CD4-positive, alpha-beta T cell treated with Interleukin-2 at 100 ng/mL for 4 hours (primary cell): ENCODE data around the gene CLNS1A.
"Not testable (repeated sequence)": the region's sequence is repeated elsewhere in the genome, so short reads cannot be mapped to it uniquely, and the experiment has no call there.

Experiments
- DNase-seq: peaks from one replicate; pipeline ENCODE4 v3.0.0-alpha.2; 2020; ENCODE audit warnings: low spot score

The CLNS1A gene

GRCh38 chr11:77617892-77618291, 19.7 kb downstream of the CLNS1A start:
- DNase-seq: no peak

GRCh38 chr11:77611921-77612320, 25.7 kb downstream of the CLNS1A start:
- no peak for DNase-seq

- DNase-seq: no peak
Observed at GRCh38 chr11:77609234-77609633, 28.4 kb downstream of the CLNS1A start.

DNA sequence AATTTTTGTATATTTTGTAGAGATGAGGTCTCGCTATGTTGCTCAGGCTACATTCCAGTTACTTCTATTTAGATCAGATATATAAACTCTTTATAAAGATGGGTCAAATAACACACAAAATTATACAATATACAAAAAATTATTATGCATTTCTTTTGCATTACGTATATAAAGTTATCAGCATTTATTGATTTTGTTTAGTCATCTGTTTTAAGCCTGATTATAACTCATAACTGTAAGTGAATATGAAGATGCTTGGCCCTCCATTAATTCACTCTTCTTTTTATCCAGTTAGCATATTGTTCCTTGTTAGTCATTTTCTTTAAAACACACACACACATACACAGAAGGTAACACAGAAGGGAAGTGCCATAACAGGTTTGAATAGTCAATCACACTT, 33.3 kb downstream of the CLNS1A start:
- no peak for DNase-seq

DNA sequence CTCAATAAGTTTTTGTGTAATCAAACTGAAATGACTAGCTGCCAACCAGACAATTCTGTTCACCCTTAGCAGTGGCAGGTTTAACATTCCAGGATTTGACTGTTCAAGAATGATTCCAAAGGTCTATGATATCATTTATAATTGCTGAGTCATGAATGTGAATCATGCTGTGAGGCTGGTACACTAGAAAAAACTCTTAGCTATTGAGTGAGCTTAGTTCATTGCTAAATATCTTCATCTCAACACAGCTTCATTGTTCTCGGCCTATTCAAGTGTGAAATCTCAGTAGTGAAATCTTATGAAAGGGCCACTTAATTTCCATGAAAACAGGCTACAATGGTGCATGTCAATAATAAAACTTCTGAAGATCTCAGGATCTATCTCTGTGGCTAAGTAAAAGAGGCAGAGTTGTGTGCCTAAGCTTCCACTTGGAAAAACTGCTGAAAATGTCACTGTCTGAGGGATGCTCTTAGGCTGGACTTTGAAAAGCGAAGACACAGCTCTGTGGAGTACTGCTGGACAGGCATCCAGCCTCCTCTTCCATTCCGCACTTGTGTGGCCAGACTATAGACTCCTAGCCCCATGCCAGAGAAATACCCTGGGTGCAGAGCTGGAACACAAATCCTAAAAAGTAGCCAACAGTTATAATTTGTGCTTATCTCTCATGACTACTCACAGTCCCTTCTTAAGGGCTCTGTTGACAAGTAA, 35.1 kb downstream of the CLNS1A start:
- no peak for DNase-seq

- DNase-seq: no peak
Observed at GRCh38 chr11:77598195-77598594, 39.4 kb downstream of the CLNS1A start.

DNA sequence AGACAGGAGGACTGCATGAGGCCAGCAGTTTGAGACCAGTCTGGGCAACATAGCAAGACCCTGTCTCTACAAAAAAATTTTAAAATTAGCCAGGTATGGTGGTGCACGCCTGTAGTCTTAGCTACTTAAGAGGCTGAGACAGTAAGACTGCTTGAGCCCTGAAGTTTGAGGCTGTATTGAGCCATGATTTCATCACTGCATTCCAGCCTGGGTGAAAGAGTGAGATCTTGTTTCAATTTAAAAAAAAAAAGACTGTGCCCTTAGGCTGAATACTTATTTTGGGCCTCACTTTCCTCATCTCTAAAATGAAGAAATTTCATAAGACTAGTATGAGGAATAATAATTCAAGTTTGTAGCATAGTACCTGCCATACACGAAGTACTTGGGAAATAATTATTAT, 41.0 kb downstream of the CLNS1A start:
- DNase-seq: no peak

DNA sequence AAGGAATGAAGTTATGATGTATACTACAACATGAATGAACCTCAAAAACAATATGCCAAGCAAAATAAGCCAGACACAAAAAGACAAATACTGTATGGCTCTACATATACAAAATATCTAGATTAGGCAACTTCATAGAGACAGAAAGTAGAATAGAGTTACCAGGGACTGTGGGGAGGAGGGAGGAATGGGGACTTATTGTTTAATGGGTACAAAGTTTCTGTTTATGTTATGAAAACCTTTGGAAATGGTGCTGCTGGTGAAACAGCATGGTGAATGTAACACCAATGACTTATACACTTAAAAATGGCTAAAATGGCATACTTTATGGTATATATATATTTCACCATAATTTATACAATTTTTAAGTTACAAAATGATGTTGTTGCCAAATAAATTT, 43.7 kb downstream of the CLNS1A start:
- DNase-seq: no peak

DNA sequence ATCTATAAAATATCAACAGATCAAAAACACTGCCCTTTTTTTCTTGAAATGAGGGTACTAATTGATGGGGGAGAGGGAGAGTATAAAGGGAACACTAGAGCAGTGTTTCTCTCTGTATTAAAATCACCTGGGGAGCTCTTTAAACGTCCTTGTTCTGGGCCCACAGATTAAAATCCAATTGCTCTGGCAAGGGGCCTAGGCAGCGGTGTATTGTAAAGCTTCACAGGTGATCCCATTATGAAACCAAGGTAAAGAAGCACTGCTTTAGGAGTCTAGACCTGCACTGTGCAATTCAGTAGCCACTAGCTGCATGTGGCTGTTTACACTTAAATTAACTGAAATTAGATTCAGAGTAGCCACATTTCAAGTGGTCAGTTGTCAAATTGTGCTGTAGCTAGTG, 44.9 kb downstream of the CLNS1A start:
- DNase-seq: no peak

- no peak for DNase-seq
Observed at GRCh38 chr11:77590194-77590782, 47.3 kb downstream of the CLNS1A start.

GRCh38 chr11:77589521-77590193, 47.9 kb downstream of the CLNS1A start, which contains the start of gene AQP11:
AQP11 (plus strand) TSS chr11:77589953; CDS start chr11:77589993, 40 bp downstream.
- peak; percentile 46 for DNase-seq

DNA sequence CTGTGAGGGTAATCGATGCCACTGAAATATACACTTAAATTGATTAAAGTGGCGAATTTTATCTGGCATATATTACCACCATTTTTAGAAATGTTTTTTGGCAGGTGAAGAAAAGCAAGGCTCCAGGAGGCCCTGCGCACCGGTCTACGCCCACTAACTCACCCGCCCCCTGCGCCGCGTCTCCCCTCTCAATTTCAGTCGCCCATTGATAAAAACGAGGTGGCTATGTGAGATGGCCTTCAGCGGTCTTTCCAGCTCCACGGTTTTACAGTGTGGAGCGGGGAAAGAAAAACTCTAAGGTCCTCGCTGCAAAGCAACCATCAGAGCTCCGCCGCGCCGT, 48.4 kb downstream of the CLNS1A start:
- DNase-seq: no peak

- DNase-seq: no peak
Observed at GRCh38 chr11:77580712-77581337, 56.8 kb downstream of the CLNS1A start.

DNA sequence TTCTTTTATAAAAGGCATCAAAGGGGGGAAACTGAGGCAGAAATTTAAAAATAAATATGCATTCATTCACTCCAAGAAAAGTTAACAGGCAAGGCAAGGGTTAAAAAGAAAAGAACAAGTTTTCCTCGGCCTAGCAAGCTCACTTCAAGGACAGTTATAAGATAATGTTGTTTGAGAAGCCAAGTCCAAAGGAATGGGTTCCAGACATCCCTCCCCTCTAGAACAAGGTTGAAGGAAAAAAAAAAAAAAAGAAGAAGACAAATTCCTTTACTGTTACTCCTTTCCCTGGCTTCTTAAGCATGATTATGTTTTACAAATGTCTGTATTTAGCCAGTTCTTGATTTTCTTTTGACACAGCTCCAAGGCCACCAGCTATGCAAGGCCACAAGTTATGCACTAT, 62.2 kb downstream of the CLNS1A start:
- DNase-seq: not testable (repeated sequence)

DNA sequence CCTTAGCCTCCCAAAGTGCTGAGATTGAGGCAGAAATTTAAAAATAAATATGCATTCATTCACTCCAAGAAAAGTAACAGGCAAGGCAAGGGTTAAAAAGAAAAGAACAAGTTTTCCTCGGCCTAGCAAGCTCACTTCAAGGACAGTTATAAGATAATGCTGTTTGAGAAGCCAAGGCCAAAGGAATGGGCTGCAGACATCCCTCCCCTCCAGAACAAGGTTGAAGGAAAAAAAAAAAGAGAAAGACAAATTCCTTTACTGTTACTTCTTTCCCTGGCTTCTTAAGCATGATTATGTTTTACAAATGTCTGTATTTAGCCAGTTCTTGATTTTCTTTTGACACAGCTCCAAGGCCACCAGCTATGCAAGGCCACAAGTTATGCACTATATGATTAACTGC, 66.7 kb downstream of the CLNS1A start:
- DNase-seq: not testable (repeated sequence)

DNA sequence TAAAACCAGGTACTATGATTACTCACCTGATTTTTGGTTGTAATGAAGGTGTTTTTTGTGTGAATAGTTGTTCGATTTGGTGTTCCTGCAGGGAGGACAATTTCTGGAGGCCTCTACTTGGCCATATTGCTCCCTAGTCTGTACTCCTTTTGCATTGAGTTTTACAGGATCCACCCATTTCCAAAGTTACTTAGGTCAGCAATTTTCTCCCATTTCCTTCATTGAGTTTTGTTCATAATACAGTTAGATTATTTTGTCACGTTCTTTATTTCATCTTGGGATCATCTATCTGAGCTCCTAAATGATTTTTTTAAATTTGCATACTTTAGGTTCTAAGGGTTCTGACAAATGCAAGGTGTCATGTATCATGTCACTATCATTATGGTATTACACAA, 67.9 kb downstream of the CLNS1A start:
- DNase-seq: no peak

- DNase-seq: no peak
Observed at GRCh38 chr11:77568916-77569675, 68.5 kb downstream of the CLNS1A start.

DNA sequence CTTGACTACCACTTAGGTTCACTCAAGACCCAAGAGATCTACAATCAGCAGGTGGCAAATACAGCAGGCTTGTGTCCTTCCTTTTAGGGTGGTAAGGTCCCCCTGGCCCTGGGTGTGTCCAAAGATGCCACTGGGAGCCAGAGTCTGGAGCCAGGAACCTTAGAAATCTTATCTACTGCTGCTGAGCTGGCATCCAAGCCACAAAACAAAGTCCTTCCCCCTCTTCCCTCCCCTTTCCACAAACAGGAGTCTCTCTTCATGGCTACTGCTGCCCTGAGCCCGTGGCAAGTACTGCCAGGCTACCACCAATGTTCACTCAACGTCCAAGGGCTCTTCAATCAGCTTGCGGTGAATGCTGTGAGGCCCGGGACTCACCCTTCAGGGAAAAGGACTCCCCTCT, 69.3 kb downstream of the CLNS1A start:
- DNase-seq: no peak
